ENCODE measurements around the gene IFNA8.
A peak's percentile ranks its signal among the peaks of the same experiment; 100 is the strongest.
"Not testable (repeated sequence)": the region's sequence is repeated elsewhere in the genome, so short reads cannot be mapped to it uniquely, and the experiment has no call there.

Gene IFNA8

GRCh38 chr9:21429191-21429590 is 20.3 kb downstream of the IFNA8 start:
- DNase-seq, result no peak

- DNase-seq, result no peak
Measured at GRCh38 chr9:21432672-21433425, 23.9 kb downstream of the IFNA8 start.

- DNase-seq, result peak; percentile 11
Measured at GRCh38 chr9:21434202-21435014, 25.5 kb downstream of the IFNA8 start.

GRCh38 chr9:21435015-21435383 is 26.1 kb downstream of the IFNA8 start:
- DNase-seq, result not testable (repeated sequence)

- DNase-seq, result no peak
Measured at GRCh38 chr9:21440139-21440538, 31.2 kb downstream of the IFNA8 start, which contains the start of gene IFNA1. TSS of gene IFNA1 (plus strand) at chr9:21440439. CDS start at chr9:21440508, 69 bp downstream.

GRCh38 chr9:21443849-21444625 is 35.1 kb downstream of the IFNA8 start:
- DNase-seq, result no peak

GRCh38 chr9:21449312-21449711 is 40.4 kb downstream of the IFNA8 start:
- DNase-seq, result not testable (repeated sequence)

GRCh38 chr9:21450733-21451394 is 41.9 kb downstream of the IFNA8 start:
- no peak for DNase-seq

- no peak for DNase-seq
Measured at GRCh38 chr9:21452681-21453080, 43.8 kb downstream of the IFNA8 start.

GRCh38 chr9:21454149-21454548 is 45.2 kb downstream of the IFNA8 start:
- no peak for DNase-seq

GRCh38 chr9:21455320-21455719 is 46.4 kb downstream of the IFNA8 start:
- no peak for DNase-seq

Data from stimulated activated CD4-positive, alpha-beta T cell treated with anti-CD3 and anti-CD28 coated beads, Interleukin-1b, Interleukin-23, amount 100 ng/mL, for 48 hours (primary cell).